ENCODE data around the gene IFNB1.

The IFNB1 gene

DNA sequence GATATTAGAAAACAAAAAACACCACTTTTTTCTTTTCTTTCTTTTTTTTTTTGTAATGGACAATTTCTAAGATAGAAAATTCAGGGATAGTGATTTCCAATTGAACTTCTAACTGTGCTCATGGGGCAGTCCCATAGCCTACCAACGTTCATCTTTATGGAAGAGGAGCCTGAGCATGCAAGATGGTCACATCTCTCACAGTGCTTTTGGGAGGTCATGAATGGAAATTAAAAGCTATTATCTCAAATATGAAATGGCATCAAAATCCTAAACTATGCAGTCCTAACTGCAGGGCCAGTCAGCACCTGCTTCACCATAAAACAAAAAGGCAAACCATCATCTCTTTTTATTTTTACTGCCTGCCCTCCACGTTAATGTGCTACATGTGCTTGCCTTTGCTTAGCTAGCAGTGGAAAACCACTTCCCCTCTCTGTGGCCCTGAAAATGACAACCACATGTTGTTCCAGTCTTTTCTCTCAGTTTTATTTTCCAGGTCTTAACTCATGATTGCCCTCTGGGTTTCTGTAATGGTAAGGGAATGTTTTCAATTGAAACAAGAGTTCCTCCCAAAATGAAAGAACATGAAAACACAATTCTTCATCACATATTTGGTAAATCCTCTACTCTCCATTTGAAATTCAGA lies 16.7 kb downstream of the IFNB1 start:
- peak; percentile 51 for DNase-seq

- DNase-seq: peak; percentile 48
Observed at GRCh38 chr9:21056931-21057330, 20.8 kb downstream of the IFNB1 start.

- DNase-seq: no peak
Observed at GRCh38 chr9:21053851-21054250, 23.9 kb downstream of the IFNB1 start.

DNA sequence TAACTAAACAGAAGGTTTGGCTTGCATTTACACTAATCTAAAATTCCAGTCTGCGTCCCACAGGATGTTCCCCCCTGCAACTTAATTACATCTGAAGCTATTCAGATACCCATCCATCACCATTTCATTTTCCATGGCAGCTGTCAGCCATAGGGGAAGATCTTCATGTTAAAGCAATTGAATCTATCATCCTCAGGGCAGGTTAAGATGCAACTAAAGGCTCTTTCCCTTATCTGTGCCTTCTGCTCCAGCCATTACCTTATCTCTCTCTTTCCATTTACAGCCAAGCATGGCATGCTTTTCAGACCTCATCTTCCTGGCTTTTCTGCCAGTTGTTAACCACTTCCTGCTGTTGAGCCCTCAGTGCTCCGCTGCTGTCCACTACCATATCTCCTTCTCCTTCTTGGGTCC lies 30.5 kb downstream of the IFNB1 start:
- no peak for DNase-seq

DNA sequence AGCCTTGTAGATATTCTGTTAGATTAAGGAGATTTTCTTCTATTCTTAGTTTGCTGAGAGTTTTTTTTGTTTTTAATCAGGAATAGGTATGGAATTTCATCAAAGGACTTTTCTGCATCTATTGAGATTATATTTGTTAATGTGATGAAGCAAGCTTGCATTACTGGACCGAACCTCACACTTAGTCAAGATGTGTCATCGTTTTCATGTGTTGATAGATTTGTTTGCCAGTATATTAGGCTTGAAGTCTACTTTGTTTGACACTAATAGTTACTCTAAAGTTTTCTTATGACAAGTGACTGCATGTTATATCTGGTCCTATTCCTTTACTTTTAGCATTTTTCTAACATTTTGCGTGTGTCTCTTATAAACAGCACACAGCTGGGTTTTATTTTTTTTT lies 33.9 kb downstream of the IFNB1 start:
- no peak for DNase-seq

DNA sequence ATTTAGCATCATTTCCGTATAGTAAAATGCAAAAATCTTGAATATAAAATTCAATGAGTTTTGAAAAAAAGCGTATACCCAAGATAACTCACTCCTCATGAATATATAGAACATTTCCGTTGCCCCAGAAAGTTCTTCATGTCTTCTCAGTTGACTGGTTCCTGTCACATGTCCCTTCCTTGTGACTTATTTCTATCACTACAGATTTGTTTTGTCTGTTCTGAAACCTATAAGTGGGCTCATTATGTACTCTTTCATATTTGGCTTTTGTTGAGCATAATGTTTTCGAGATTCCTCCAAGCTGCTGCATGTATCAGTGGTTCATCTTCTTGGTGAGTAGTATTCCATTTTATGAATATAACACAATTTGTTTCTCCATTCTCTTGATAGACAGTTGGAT lies 35.3 kb downstream of the IFNB1 start:
- DNase-seq: no peak

DNA sequence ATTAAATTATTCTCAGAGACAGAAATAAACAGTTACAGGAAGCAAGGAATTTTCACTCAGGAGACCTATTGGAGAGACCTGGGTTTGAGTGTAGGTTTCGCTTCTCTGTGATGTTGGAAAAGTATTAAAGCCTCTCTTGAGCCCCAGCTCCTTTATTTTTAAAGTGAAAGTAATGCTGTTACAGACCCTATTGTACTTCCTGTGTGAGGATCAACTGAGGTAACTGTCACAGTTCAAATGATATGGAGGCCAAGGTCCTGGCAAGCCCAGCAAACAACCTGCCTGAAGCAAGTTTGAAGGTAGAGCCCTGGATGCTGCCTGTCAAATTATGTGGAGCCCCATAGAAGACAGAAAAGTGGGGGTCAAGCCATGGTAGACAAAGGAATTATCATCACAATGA lies 38.4 kb downstream of the IFNB1 start:
- DNase-seq: no peak

GRCh38 chr9:21037278-21037677 lies 40.5 kb downstream of the IFNB1 start:
- no peak for DNase-seq

DNA sequence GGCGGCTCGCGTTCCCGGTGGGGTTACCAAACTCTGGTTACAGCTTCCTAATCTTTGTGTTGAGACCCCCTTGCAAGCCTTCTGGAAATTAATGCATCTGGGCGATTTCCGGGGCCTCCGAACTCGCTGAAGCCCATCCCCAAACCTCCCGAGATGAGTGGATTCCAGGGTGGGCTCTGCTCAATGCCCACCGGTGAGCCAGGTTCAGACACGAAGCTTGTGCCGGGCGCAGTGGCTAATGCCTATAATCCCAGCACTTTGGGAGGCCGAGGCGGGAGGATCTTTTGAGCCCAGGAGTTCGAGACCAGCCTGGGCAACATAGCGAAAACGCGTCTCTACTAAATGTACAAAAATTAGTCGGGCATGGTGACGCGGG lies 45.9 kb downstream of the IFNB1 start:
- DNase-seq: no peak

GRCh38 chr9:21031091-21031807 lies 46.5 kb downstream of the IFNB1 start, which contains the start of gene HACD4:
TSS of gene HACD4 (minus strand) at chr9:21031640. CDS start at chr9:21031590, 50 bp downstream.
- DNase-seq: peak; percentile 62

DNA sequence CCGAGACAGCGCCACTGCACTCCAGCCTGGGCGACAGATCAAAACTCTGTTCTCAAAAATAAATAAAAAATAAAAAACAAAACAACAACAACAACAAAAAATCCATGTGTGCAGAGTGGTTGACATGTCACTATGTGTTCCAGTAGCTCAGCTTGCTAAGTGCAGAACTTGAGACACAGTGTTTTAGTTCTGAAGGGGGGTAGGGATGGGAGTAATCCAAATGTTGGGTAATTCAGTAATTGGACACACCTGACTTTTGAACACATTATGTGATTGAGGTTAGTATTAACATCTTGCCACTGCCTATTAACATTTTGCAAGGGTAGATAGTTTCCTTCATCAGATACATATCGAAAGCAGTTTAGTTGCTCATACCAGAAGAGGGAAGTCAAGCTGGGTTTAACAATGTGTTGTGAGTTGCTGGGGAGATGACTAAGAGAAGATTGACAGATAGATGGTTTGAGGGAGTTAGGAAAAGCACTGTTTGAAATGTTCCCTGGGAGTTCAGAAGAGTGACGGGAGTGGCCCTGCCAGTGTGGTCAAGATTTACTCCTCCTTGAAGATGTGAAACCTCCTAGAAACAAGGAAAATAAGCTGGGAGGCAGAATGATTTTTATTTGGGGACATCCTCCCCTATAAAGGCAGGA lies 47.2 kb downstream of the IFNB1 start:
- peak; percentile 63 for DNase-seq

DNA sequence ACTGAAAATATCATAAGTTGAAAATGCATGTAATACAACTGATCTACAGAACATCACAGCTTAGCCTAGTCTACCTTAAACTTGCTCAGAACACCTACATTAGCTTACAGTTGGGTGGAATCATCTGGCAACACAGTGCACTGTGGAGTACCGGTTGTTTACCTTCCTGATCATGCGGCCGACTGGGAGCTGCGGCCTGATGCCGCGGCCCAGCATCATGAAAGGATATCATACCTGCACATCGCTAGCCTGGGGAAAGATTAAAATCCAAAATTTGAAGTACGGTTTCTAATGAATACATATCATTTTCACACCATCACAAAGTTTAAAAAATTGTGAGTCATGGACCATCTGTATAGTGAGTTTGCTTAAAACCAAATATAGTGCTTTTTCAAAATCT lies 48.1 kb downstream of the IFNB1 start:
- DNase-seq: no peak

DNA sequence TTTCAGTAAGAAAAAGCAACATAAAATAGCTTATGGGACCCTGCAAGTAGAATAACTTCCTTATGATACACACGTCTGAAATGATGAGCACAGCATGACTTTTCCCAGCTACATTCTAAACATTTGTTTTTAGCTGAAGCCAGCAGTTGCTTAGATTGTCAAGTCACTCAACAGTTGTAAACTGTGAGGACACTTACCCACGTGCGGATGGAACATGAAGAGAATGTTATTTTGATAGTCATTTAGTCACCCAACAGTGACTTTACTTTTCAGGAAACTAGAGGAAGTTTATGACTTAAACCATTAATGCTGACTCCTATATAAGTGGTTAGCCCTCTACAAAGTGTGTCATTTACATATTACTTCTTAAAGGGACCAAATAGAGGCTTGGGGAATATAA lies 49.3 kb downstream of the IFNB1 start:
- DNase-seq: peak; percentile 44

GRCh38 chr9:21027295-21027694 lies 50.4 kb downstream of the IFNB1 start:
- DNase-seq: peak; percentile 61

Data from EL (cell line).